ENCODE results near the gene MYEOV. TPM values are rescaled to one million over a fixed set of nuclear protein-coding genes. Genes with fewer than 3 reads are reported as not detected.

The MYEOV gene
- total RNA-seq, 4 donors from 2014 or later = not detected

DNA sequence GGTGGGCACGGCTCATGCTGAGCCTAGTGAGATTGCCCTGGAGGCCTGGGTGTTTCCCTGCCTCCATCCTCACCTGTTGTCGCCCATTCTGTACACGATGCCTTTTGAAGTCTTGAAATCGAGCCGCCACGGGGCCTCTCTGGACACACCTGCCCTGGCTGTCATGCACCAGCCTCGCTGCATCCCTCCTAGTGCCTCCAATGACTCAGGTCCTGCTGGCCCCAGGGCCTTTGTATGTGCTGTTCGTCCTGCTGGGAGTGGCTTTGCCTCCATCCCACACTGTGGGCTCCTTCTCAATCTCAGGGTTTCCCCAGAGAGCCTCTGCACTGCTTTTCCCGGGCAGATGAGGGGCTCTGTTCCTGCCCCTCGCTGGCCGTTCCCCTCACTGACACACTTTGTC lies 8.9 kb upstream of the MYEOV start:
- H3K27ac ChIP-seq = no peak overlapping the region
- H3K4me1 ChIP-seq = no peaks in the 10 kb centered on the region
- H3K27me3 ChIP-seq = peaks cover 15% of the 10 kb centered on the region
- no peak overlapping the region for H3K4me3 ChIP-seq
- WGBS, 2 donors (ENCODE audit: low coverage in 1 of 2) = 80 to 93% methylated on average over 1 to 7 of the region's 11 CpGs
- no peak for TF ChIP-seq POLR2AphosphoS5 (IDR thresholded peaks at IDR 0.05)
- TF ChIP-seq EP300 (IDR thresholded peaks at IDR 0.05) = no peak
- TF ChIP-seq POLR2A (IDR thresholded peaks at IDR 0.05) = no peak
- TF ChIP-seq, protein P1, sequence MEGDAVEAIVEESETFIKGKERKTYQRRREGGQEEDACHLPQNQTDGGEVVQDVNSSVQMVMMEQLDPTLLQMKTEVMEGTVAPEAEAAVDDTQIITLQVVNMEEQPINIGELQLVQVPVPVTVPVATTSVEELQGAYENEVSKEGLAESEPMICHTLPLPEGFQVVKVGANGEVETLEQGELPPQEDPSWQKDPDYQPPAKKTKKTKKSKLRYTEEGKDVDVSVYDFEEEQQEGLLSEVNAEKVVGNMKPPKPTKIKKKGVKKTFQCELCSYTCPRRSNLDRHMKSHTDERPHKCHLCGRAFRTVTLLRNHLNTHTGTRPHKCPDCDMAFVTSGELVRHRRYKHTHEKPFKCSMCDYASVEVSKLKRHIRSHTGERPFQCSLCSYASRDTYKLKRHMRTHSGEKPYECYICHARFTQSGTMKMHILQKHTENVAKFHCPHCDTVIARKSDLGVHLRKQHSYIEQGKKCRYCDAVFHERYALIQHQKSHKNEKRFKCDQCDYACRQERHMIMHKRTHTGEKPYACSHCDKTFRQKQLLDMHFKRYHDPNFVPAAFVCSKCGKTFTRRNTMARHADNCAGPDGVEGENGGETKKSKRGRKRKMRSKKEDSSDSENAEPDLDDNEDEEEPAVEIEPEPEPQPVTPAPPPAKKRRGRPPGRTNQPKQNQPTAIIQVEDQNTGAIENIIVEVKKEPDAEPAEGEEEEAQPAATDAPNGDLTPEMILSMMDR (IDR thresholded peaks at IDR 0.05) = no peak
- ATAC-seq = no peak
- H3K36me3 ChIP-seq = no peaks in the 10 kb centered on the region
- H3K9me3 ChIP-seq = peaks cover 0 to 7% (median 0%) of the 10 kb centered on the region in 3 donors

DNA sequence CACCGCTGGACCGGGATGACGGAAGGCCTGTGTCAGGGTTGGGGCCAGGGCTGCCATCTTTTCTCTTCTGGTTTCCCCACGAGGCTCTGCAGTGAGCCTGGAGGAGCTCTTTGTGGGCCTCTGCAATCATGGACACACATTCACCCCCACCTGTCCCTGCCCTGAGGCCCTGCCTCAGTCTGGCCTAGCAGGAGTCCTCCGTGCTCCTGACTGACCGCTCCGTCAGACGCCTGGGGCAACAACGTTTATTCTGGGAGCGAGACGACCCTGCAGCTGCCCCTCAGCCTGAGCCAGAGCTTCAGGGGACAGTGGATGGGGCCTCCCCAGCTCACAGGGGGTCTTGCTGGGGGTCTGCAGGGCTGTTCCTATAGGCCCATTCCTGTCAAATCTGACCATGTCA lies 8.2 kb upstream of the MYEOV start:
- Histone ChIP-seq H3K36me3 (no peaks in the 10 kb centered on the region), H3K9me3 (peaks cover 0 to 7% (median 0%) of the 10 kb centered on the region in 3 donors), H3K4me3 (no peak overlapping the region), H3K27me3 (peaks cover 17% of the 10 kb centered on the region), H3K4me1 (no peaks in the 10 kb centered on the region), H3K27ac (no peak overlapping the region)
- 100% methylated on average over 1 of the region's 11 CpGs; no CpG with 5 or more reads in 1 of the 2 donors for WGBS, 2 donors (ENCODE audit: low coverage in 1 of 2)
- no peak for ATAC-seq
- no peak for TF ChIP-seq POLR2A (IDR thresholded peaks at IDR 0.05)
- TF ChIP-seq, protein P1 (IDR thresholded peaks at IDR 0.05) = no peak

DNA sequence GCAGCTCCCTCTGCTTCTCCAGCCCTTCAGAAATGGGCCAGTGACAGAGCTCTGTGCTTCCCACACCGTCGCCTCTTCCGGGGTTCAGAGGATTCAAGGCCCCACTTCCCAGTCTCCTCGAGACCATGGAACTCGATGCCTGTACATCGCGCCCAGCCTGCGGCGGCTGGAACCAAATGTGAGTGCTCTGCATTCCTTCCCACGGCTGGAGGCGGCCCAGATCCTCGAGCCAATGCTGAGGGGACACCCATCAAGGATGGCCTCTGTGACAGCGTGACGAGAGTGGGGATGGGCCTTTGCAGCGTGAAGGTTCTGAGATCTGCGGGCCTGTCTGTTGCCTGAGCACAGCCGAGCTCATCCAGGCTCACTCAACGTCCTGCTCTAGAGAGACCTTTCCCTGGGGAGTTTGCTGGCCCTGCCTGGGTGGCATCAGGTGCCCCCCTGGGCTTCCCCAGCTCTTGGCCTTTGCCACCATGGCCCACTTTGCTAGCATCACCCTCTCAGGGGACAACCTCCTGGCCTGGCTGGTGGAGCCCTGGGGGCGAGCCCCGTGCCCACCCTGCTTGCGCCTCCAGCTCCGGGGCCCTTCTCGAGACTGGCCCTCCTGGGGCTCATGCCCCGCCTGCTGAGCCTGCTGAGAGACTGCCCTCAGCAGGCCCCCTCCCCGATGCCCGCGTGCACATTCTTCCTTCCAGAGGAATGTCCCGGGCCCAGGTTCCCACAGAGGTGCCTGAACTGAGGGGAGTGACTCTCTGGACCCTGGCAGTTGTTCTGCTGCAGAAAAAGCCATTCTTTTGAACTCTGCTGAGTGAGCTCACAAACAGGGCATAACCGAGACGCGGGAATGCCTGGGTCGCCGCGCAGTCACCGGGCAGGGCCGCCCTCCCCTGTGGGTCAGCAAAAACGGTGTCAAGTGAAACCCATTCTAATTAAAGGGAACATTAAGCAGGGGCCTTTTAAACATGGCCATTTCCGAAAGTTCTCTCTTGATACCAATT lies 7.3 kb upstream of the MYEOV start:
- Histone ChIP-seq H3K27me3 (peaks cover 19% of the 10 kb centered on the region), H3K4me3 (no peak overlapping the region), H3K36me3 (no peaks in the 10 kb centered on the region), H3K27ac (no peak overlapping the region), H3K4me1 (no peaks in the 10 kb centered on the region), H3K9me3 (peaks cover 0 to 6% (median 0%) of the 10 kb centered on the region in 3 donors)
- no peak for ATAC-seq
- WGBS, 2 donors (ENCODE audit: low coverage in 1 of 2) = 83% methylated on average over 1 of the region's 38 CpGs; no CpG with 5 or more reads in 1 of the 2 donors
- no peak for TF ChIP-seq POLR2AphosphoS5 (IDR thresholded peaks at IDR 0.05)
- no peak for TF ChIP-seq EP300 (IDR thresholded peaks at IDR 0.05)
- no peak for TF ChIP-seq POLR2A (IDR thresholded peaks at IDR 0.05)
- TF ChIP-seq, protein P1 (IDR thresholded peaks at IDR 0.05) = no peak

DNA sequence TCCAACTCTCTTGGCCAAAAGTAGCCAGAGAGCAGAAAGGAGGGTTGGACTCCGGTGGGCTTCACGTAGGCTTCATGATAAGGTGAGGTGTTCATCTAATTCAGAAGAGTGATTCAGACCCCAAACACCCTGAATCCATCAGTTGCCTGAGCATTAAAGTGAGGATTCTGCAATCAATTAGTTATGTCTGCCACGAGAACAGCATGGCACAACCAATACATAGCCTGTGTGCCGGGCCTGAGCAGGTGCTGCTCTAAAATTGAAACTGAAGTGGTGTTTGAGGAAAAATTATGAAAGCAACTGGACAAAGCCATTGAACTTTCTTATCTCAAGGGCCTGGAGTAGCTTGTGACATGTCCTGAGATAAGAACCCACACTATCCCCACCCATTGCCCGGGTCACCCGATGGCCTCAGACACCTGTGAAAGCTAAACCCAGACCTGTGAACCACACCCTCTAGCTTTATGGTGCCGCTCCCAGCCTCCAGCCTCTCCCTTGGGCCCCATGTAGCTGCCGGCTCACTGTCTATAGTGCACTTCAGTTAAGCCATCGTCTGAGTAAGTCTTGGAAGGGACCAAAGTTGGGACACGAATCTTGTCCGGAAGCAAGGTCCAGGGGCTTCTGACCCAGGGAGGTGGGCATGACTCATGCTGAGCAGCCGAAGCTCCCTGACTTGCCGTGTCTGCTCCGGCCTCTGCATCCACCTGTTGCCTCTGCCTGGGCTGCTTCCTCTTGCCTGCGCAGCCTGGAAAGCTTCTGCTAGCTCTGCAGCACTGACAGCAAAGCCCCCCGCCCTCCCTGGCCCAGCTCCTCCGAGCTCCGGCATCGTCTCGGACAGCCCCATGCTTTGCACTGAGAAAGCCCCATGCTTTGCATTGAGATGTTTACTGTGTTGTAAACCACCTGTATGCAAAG lies 5.7 kb upstream of the MYEOV start:
- ATAC-seq = no peak
- Histone ChIP-seq H3K36me3 (no peaks in the 10 kb centered on the region), H3K4me3 (no peak overlapping the region), H3K9me3 (no peaks in the 10 kb centered on the region), H3K27ac (no peak overlapping the region), H3K4me1 (no peaks in the 10 kb centered on the region), H3K27me3 (peaks cover 24% of the 10 kb centered on the region)
- TF ChIP-seq EP300 (IDR thresholded peaks at IDR 0.05) = no peak
- no peak for TF ChIP-seq POLR2A (IDR thresholded peaks at IDR 0.05)
- TF ChIP-seq, protein P1 (IDR thresholded peaks at IDR 0.05) = no peak
- no peak for TF ChIP-seq POLR2AphosphoS5 (IDR thresholded peaks at IDR 0.05)
- 95 to 100% methylated on average over 1 to 4 of the region's 20 CpGs for WGBS, 2 donors (ENCODE audit: low coverage in 1 of 2)
